Measurements from ENCODE around the gene LDLRAD3.

LDLRAD3 gene

DNA sequence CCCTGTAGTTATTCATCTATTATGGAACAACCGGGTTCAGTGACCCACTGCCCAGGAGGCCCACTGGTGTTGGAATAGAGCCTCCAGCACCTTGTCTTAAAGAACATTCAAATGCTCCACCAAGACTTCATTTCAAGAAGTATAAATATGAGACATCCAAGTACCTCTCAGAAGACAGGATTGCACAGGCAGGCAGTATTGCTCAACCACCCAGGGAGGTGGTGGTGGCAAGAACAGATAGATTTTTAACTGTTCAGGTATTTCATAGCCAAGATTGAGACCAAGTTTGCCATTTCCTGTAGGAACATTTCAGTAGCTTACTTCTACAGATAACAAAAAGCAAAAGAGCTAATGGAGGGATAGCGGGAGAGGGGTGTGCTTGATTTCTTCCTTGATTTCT is 266.7 kb downstream of the LDLRAD3 start:
- DNase-seq (ENCODE audit: low read depth, low spot score) = no peak

DNA sequence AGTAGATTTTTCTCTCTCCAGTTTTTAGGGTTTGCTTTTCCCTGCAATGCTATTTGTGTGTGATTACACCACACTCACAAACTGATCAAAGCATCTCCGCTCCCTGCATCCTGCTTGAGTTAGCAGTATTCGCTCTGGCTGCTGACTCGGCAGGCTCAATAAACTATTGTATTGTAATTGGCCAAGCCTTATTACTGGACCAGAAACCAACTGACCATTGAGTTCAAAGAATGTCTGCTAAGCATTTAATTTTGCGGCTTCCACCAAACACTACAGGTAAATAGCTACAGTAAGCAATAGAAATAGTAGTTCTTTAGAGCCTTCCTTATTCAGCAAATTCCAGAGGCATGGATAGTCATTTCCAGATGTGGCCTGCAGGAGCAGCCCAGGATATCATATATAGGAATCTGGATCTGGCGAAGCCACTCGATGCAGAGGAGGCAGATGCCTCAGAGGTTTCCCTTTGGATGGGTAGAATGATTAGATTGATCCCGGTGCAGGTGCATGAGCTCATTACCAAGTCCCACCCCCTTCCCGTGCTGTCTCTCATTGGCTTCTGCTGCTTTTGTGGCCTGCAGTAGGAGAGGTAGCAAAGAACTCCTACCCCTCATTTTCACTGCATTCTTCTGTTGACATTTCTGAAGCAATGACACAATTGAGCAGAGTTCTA is 268.0 kb downstream of the LDLRAD3 start:
- DNase-seq (ENCODE audit: low read depth, low spot score) = no peak

DNA sequence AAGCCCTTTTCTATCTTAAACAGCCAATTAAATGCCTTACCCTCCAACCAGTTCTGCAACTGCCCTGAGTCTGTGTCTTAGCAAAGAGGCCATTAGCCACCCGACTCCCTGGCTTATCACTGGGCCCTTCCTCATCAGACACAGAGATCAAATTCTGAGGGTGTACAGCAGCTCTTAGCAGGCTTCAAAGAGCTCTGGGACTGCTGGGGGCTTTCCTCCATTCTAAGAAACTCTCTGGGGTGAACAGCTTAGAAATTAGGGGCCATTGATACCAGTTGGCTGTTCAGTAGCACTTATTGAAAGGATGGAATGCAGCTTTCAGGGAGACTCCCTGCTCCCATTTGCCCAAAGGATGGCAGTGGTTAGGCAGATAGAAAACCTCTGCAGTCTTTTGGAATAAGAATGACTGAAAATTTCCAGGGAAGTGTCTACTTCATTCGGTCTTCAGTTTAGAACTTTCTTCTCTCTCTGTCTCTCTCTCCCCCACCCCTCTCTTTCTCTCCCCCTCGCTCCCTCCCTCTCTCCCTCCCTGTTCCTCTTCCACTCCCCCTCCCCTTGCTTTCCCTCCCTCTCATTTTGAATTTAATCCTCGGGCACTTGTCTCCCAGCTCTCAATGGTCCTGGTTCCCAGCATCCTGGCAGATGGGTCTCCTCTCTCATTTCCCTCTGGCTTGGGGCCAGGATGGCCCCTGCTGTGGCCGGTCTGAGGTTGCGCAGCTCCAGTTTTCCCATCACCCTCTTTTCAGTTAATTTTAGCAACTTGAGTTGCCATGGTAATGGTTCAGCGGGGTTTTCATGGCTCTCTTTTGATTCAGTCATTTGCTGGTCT is 268.9 kb downstream of the LDLRAD3 start:
- DNase-seq (ENCODE audit: low read depth, low spot score) = no peak

DNA sequence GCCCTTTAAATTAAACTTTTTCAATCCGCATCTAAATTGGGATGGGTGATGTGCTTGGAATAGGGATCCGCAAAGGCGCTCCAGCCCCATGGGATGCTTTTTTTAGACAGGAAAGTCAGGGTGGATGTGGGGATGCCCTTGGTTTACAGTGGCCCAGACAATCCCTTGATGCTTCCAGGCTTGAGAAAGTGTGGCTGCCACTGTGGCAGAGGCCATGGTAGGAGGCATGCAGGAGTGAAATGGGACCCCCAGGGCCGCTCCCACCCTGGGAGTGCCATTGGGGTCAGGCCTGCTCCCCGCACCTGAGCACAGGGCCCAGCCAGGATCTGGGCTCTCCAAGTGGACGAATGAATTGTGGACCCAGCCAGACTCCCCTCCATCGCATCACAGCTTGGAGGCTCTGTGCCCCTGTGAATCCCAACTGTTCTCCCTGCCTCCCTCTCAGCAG is 269.6 kb downstream of the LDLRAD3 start:
- no peak for DNase-seq (ENCODE audit: low read depth, low spot score)

DNA sequence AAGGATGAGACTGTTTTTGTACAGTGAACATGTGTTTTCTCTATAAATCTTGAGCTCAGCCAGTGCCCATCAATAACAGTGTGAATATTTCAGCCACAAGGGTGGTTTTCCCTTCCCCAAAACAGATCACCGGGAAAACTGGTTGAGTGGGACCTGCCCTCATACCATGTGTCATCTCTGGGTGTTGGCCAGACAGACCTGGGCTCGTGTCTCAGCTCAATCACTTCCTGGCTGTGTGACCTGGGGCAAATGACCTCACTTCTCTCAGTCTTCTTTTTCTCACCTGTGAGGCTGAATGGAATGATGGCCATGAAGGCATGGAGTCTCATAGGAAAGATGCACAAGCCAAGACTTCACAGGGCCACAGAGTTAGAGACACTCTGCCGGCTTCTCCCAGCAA is 270.6 kb downstream of the LDLRAD3 start:
- no peak for DNase-seq (ENCODE audit: low read depth, low spot score)

DNA sequence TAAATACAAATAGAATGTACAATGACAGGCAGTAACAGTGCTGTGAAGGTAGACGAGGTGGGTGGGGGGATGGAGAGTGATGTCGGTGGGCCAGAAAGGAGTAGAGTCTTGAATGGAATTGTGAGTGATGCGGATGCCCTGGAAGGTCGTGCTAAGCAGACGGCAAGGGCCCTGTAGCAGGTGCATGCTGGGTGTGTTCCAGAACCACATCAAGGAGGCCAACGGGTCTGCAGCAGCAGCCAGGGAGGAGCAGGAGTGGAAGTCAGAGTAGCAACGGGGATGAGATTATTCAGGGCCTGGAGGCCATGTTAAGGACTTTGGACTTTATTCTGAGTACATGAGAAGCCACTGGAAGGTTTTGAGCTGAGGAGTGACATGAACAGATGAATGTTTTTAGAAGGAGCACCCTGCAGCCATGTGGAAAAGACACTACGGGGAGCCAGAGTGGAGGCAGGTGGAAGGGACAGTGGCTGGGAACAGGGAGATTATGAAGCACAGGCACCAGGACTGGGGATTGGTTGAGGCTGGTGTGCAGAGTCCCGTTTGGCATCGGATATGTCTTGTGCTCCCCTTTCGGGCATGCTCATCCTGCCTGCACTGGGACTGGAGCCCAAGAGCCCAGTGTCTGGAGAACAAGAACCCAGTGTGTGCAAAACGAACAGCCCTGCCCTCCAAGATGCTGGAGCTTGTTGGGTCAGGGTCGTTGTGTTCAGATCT is 271.3 kb downstream of the LDLRAD3 start:
- no peak for DNase-seq (ENCODE audit: low read depth, low spot score)

DNA sequence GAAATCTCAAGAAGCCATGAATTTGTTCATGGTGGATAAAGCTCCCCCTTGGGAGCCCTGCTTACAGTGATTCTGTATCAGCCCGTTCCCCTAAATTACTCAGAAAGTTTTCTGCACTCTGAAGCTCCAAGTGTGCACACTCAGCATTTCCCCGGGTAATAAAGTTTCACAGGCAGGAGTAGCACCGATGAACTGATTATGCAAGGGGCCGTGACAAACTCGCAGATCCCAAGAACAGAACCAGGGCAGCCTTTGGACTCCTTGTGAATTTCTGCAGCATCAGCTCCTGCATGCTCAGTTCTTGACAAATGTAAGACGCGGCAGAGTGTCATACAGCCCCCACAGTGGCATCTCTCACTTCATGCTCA is 271.8 kb downstream of the LDLRAD3 start:
- no peak for DNase-seq (ENCODE audit: low read depth, low spot score)

DNA sequence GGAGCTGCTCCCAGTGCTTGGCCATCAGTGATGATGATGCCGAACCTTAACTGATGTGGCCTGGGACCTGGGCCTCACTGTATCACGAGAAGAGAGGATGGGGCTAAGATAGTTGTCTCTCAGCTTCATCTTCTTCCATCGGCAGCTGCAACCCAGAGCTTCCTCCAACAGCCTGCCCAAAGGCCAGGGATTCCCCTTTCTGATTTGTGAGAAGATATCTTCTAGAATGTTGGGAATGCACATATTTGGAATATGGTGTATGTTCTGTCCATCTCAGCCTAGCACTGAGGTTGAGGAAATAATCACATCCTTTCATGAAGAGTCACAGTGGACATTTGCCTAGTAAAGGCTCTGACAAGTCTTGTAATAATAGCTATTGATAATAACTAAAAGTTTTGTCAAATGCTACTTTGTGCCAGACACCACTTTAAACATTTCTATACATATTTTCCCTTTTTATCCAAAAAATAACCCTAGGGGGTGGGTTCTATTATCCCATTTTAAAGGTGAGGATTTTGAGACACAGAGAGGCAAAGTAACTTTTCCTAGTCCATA is 272.3 kb downstream of the LDLRAD3 start:
- no peak for DNase-seq (ENCODE audit: low read depth, low spot score)

DNA sequence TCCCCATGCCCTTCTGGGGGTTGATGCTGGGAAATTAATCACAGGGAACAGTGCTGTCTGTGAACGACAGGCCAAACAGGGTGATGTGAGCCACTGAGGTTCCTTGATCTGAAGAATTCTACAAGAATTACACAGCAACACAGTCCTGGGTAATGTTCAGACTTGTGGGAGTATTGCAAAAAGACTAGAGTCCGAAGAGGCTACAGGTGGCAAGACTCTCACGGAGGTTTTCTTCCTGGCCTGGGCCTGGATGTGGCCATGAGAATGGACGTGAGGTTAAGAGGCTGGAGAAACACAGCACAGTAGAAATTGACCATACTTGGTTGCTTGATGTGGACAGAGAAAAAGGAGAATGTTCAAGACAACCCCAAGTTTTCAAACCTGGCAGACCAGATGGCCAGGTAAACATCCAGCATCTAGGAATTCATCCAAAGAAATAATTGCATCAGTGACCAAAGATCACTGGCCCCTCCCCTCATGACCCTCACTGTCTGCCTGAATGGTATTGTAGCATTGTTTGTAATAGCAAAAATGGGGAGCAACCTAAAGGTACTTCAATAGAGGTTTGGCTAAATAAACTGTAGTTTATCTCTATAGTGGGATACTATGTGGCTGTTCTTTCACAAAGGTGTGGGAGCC is 274.5 kb downstream of the LDLRAD3 start:
- no peak for DNase-seq (ENCODE audit: low read depth, low spot score)

DNA sequence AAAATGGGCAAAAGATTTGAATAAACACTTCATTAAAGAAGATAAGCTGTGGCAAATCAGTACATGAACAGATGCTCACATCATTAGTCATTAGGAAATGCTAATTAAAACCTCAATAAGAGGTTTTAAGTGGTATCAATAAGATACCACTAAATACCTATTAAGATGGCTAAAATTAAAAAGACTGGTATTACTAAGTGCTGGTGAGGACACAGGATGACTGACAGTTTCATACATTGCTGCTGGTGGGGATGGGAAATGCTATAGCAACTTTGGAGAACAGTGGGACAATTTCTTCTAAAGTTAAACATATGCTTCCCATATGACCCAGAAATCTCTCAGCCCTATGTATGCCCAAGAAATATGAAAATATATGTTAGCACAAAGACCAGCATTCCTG is 276.1 kb downstream of the LDLRAD3 start:
- DNase-seq (ENCODE audit: low read depth, low spot score) = no peak

DNA sequence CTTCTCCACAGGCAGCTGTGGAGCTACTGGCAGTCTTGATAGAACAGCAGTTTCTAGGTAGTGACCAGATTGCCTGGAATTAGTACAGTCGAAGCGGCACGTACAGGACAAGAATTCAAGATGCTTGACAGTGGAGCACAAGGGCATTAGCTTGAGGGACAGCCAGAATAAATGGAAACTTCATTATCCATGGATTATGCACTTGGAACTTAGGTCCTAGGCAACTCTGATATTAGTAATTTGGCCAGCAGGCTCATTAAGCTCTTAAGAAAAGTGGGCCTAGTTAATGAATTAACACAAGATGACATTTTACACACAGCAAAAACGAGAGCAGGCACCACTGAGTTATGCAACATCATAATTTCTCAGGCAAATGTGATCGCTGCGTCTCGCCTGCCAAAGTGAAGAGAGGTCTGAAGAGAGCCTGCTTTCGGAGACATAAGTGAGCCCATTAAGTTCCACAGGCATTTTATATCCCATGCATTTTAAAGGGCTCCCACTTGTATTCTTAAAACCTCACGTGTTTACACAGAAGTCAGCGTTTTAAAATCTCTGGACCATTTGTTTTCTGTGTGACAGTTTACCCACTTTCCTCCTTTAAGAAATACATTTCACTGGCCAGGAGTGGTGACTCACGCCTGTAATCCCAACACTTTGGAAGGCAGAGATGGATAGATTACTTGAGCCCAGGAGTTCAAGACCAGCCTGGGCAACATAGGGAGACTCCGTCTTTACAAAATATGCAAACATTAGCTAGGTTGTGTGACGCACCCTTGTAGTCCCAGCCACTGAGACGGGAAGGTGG is 279.2 kb downstream of the LDLRAD3 start:
- no peak for DNase-seq (ENCODE audit: low read depth, low spot score)

DNA sequence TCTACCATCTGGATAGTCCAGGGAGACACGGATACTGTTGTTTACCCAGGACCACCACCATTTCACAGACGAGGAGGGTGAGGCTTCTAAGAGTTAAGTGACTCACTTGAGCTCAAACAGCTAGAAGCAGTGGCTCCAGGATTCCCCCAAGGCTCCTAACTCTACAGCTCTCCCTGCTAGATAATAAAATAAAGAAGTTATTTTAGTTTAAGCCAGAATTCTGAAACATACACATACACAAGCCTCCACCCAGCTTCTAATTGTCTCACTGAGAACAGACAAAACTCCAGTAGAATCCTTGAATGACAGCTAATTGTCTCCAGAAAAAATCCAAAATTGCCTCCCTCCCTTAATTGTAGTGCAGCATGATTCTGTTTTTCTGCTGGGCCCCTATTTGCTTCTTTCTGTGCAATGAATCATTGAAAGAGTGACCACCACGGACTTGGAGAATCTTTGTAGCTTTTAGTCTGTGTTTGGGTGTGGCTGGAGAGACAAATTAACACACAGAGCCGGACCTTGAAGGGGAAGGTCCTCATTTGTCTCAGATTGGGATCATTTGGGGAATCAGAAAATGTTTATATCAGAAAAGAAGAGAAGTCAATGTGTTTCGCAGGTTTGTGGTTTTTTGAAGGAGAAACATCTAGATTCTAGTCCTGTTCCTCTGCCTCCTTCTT is 280.5 kb downstream of the LDLRAD3 start:
- no peak for DNase-seq (ENCODE audit: low read depth, low spot score)

DNA sequence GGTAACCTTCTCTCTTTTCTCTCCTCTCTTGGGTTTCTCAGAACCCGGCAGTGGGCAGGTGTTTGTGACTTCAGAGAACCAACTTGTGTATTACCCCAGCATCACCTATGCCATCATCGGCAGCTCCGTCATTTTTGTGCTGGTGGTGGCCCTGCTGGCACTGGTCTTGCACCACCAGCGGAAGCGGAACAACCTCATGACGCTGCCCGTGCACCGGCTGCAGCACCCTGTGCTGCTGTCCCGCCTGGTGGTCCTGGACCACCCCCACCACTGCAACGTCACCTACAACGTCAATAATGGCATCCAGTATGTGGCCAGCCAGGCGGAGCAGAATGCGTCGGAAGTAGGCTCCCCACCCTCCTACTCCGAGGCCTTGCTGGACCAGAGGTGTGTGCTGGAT is 283.2 kb downstream of the LDLRAD3 start:
- no peak for DNase-seq (ENCODE audit: low read depth, low spot score)

DNA sequence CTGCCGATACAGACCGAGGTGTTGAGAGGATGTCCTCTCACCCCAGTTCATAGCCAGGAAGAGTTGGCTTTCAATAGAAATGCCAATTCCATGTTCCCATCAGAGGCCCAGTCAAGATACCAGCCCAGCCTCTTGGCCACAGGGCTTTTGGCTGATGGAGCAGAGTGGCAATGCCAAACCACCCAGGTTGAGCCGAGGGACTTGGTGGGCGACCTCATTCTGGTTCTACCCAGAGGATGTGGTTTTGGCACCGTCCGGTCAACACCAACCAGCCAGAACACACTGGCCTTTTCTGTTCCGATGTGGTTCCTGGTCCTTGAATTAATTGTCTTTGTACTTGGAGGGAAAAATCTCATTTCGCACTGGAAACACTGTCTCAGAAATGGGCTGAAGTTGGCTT is 284.8 kb downstream of the LDLRAD3 start:
- DNase-seq (ENCODE audit: low read depth, low spot score) = no peak

DNA sequence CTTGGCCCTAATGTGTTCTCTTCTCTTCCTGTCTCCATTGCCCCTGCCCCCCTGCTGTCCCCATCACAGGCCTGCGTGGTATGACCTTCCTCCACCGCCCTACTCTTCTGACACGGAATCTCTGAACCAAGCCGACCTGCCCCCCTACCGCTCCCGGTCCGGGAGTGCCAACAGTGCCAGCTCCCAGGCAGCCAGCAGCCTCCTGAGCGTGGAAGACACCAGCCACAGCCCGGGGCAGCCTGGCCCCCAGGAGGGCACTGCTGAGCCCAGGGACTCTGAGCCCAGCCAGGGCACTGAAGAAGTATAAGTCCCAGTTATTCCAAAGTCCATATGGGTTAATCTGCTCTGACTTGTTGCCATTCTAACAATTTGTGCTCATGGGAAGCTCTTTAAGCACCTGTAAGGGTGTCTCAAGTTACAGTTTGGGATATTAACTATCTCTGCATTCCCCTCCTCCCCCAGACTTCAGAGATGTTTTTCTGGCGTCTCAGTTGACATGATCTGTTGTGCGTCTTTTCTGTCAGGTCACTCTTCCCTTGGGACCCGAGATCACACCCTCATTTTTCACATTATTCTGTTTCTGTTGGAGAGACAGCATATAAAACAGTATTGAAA is 285.3 kb downstream of the LDLRAD3 start:
- no peak for DNase-seq (ENCODE audit: low read depth, low spot score)

DNA sequence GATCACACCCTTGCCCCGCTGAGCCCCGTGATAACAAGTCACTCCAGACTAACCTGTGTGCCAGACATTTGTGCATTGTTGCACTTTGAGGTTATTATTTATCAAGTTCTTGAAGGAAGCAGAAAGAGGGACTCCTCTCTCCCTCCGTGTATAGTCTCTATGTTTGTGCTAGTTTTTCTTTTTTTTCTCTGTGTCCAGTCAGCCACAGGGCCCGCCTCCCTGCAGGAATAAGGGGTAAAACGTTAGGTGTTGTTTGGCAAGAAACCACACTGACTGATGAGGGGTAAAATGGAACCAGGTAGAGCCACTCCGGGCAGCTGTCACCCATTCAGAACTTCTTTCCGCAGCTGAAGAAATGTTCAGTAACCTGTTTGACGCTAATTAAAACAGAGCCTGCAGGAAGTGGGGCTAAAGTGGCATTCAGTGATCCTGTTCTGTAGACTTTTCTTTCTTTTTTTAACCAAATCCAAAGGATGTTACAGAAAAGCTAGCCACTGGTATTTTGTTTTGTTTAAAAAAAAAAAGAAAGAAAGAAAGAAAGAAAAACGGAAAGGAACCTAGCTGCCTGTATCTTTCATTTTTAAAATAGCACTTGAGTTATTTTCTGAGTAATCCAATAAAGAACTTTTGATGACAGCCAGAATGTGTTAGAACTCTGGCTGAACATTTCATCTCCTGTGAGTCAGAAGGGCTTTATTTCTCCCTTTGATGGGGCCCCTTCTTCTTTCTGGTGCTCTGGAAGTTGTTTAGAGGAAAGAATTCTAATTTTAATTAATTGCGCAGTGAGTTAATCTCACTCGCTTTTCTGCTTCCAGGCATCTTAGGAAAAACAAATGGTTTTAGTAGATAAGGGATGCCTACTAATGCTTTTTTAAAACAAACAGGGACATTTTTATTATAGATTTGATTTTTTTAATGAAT is 287.2 kb downstream of the LDLRAD3 start:
- no peak for DNase-seq (ENCODE audit: low read depth, low spot score)

DNA sequence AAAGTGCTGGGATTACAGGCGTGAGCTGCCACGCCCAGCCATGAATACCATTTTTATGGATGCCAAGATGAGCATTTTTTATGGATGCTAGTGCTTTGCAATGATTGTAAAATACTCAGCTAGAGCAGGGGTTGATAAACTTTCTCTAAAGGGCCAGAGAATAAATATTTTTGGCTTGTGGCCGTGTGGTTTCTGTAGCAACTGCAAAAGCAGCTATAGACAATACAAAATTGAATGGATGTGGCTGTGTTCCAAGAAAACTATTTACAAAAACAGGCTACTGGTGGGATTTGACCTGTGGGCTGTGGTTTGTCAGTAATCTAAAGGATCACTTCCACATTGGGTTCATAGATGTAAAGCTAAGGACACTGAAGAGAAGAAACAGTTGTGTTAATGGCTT is 289.3 kb downstream of the LDLRAD3 start:
- DNase-seq (ENCODE audit: low read depth, low spot score) = no peak

DNA sequence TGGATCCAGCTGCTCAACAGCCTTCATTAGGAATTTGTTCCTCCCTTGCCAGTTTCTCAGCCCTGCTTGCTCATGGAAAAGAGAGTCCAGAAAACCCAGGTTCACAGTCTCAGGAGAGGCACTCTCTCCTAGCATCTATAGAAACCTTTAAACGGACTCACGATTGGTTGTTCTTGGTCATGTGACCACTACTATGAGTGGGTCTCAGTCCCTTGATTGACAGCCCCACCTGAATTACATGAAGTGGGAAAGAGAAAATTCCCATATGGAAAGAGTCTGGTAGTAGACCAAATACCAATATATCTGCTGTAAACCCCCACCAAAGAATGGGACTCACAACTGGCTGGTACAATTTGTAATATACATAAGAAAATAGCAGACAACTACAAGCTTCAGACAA is 291.0 kb downstream of the LDLRAD3 start:
- no peak for DNase-seq (ENCODE audit: low read depth, low spot score)

DNA sequence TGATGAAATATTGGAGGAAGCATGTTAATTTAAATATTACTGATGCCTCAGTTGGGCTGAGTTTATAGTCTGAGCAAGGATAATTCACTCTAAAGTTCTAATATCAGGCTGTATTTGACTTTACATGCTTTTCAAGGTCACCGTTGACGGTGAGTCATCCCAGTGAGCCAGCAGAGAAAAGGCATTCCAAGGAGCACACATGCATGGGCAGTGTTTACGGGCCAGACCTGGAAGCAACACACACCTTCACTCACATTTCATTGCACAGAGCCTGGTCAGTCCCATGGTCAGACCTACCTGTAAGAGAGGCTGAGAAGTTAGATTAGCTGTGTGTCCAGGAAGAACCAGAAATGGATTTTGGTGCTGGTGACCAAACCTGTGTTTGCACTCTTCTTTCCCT is 291.9 kb downstream of the LDLRAD3 start:
- no peak for DNase-seq (ENCODE audit: low read depth, low spot score)
